Calu3 (cell line): ENCODE results near the gene PPP1R3E. TPM values are rescaled to one million over a fixed set of nuclear protein-coding genes. Genes with fewer than 3 reads are reported as not detected.

Experiments
- Bru-seq: library from RNA; stranded (reverse); fragments of 400-500 nt; gene quantifications from one replicate; lab custom pipeline; 2021; lab: Mats Ljungman, UMichigan
- BruChase-seq, 2 experiments: library from RNA; stranded (reverse); fragments of 400-500 nt; gene quantifications; one replicate each; lab custom pipeline; 2021; lab: Mats Ljungman, UMichigan
- BruUV-seq: library from RNA; stranded (reverse); fragments of 400-500 nt; replicated peaks from 2 replicates; lab custom pipeline; 2021; lab: Mats Ljungman, UMichigan
- CTCF ChIA-PET: fragments of 300-600 bp; sonication (Branson Sonifier 250); formaldehyde crosslinking; loops from one replicate; lab custom pipeline; 2022; ENCODE audit warnings: antibody characterized with exemption; lab: Charles Lee
- DNase-seq: peaks from one replicate; pipeline ENCODE4 v3.0.0; 2022
- H3K27ac Mint-ChIP-seq: one replicate; pipeline ENCODE4 v1.8.0; 2022; ENCODE audit warnings: mixed read lengths; ENCODE audit not compliant: unreplicated experiment
- H3K27me3 Mint-ChIP-seq: one replicate; pipeline ENCODE4 v1.8.0; 2022; ENCODE audit warnings: mixed read lengths; ENCODE audit not compliant: unreplicated experiment
- H3K36me3 Mint-ChIP-seq: one replicate; pipeline ENCODE4 v1.8.0; 2022; ENCODE audit warnings: mild to moderate bottlenecking, moderate library complexity, mixed read lengths; ENCODE audit not compliant: insufficient read depth, unreplicated experiment
- H3K4me1 Mint-ChIP-seq: one replicate; pipeline ENCODE4 v1.8.0; 2022; ENCODE audit warnings: mild to moderate bottlenecking, low read depth, mixed read lengths; ENCODE audit not compliant: unreplicated experiment
- H3K4me3 Mint-ChIP-seq: one replicate; pipeline ENCODE4 v1.8.0; 2022; ENCODE audit warnings: mild to moderate bottlenecking, low read depth, moderate library complexity, mixed read lengths; ENCODE audit not compliant: unreplicated experiment
- H3K9me3 Mint-ChIP-seq: one replicate; pipeline ENCODE4 v1.8.0; 2022; ENCODE audit warnings: low read depth, mixed read lengths; ENCODE audit not compliant: unreplicated experiment
- intact Hi-C: fragments of 100-400 bp; cut with micrococcal nuclease; formaldehyde crosslinking; loops from one replicate; pipeline ENCODE4 v1.10.0; 2022; ENCODE audit not compliant: unreplicated experiment
- long read RNA-seq: library from polyadenylated mRNA; stranded (forward); transcript quantifications from one replicate; pipeline ENCODE4 v2.0.0, GENCODE V29; 2022
- total RNA-seq: library from RNA; stranded (reverse); gene quantifications from 2 replicates; pipeline ENCODE4 v1.2.3, GENCODE V29; 2022
- TF ChIP-seq, protein P1 (sequence below): fragments of 200-600 bp; IDR thresholded peaks from one replicate; pipeline ENCODE4 v1.8.0; 2022; ENCODE audit warnings: antibody characterized with exemption; ENCODE audit not compliant: unreplicated experiment

Gene PPP1R3E, protein sequence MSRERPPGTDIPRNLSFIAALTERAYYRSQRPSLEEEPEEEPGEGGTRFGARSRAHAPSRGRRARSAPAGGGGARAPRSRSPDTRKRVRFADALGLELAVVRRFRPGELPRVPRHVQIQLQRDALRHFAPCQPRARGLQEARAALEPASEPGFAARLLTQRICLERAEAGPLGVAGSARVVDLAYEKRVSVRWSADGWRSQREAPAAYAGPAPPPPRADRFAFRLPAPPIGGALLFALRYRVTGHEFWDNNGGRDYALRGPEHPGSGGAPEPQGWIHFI
- total RNA-seq, result 12.8 and 16.2 TPM in 2 replicates
- Bru-seq, nascent RNA, result percentile 72 among the genes with signal in this experiment
- percentile 67 among the genes with signal in this experiment for BruChase-seq, experiment 1, labeled RNA remaining after a 6-hour chase
- percentile 69 among the genes with signal in this experiment for BruChase-seq, experiment 2, labeled RNA remaining after a 2-hour chase
- long read RNA-seq, partial matches to known transcripts, result 1 of 10 reads
- long read RNA-seq, other reads (novel, unspliced or antisense), result 9 of 10 reads

DNA sequence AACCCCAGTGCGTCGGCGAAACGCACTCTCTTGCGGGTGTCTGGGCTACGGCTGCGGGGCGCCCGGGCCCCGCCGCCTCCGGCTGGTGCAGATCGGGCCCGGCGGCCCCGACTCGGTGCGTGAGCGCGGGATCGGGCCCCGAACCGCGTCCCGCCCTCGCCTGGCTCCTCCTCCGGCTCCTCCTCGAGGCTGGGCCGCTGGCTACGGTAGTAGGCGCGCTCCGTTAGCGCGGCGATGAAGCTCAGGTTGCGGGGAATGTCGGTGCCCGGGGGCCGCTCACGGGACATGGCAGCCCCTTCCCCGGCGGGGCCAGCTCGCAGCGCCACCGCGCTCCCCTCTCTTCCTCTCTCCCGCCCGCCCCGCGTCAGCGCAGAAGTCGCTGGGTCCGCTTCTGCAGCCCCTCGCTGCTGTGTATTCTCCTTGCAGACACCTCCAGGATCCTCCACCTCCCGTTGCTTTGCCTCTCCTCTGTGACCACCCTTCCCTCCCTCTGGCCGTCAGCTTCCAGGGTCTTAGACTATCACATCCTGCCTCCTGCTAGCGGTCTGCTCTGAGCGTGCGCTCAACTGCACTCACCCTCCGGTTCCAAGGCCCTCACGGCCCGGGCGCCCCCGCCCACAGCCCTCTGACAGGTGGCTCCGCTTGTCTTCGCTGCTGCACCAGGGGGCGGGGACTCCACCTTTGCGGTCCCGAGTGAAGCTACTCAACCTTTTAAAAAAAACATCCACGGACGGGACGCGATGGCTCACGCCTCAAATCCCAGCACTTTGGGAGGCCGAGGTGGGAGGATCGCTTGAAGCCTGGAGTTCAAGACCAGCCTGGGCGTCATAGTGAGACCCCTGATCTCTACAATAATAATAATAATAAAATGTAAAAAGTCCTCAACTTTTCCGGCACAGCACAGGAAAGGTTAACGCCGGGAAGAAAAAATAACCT lies at the start of gene PPP1R3E:
TSS of gene PPP1R3E (minus strand) at position 570 of the 936 bp plus-strand sequence. CDS start at position 287, 283 bp downstream.
- intact Hi-C loops, result no loop called here
- no peaks in the 10 kb centered on the region for H3K27me3 Mint-ChIP-seq
- CTCF ChIA-PET, result interaction anchor here (0.9 to 2.2 kb wide), 3 partner anchors 17 to 234 kb away, joined by 3 to 5 read pairs (median 4); partner anchors contain the start of gene HOMEZ
- no TSS peak for BruUV-seq
- peaks cover 53% of the 10 kb centered on the region for H3K36me3 Mint-ChIP-seq
- H3K9me3 Mint-ChIP-seq, result no peaks in the 10 kb centered on the region
- TF ChIP-seq, protein P1, sequence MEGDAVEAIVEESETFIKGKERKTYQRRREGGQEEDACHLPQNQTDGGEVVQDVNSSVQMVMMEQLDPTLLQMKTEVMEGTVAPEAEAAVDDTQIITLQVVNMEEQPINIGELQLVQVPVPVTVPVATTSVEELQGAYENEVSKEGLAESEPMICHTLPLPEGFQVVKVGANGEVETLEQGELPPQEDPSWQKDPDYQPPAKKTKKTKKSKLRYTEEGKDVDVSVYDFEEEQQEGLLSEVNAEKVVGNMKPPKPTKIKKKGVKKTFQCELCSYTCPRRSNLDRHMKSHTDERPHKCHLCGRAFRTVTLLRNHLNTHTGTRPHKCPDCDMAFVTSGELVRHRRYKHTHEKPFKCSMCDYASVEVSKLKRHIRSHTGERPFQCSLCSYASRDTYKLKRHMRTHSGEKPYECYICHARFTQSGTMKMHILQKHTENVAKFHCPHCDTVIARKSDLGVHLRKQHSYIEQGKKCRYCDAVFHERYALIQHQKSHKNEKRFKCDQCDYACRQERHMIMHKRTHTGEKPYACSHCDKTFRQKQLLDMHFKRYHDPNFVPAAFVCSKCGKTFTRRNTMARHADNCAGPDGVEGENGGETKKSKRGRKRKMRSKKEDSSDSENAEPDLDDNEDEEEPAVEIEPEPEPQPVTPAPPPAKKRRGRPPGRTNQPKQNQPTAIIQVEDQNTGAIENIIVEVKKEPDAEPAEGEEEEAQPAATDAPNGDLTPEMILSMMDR, result no peak
- peak within 1 kb of the TSS; percentile 89 for H3K4me3 Mint-ChIP-seq
- DNase-seq, result peak; percentile 69
- peak within 1 kb of the TSS; percentile 64 for H3K27ac Mint-ChIP-seq
- H3K4me1 Mint-ChIP-seq, result peaks cover 31% of the 10 kb centered on the region

DNA sequence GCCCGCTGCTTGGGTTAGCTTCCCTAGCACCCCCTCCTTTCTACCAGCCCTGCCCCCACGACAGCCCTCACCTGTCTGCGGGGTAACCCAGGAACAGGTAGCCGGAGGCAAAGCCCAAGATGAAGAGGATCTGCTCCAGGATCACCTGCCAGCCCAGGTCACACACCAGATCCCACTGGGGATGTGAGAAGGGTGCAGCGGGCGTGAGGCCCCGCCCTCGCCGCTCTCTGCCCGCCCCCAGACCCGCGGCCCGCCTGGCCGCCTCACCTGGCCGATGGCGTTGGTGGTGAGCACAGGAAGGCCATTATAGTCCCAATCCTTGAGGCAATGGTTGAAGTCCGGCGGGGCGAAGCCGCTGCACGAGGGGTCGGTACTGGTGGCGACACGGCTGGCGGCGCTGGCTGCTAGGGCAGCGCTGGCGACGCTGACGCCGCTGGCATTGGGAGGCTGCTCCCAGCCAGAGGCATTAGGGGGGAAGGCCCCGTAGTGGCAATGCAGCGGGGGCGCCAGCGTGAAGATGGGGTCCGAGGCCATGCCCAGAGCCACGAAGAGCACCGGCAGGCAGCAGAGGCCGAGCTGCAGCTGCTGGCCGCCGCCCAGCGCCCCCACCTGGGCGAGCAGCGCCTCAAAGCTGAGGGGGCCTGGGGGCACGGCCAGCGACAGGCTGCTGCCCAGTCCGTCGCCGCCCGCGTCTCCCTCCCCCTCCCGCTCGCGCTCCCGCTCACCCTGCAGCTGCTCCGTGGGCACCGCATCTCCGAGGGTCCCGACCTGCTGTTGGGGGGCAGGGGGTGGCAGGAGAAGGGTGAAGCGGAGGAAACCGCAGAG lies 49.2 kb upstream of the PPP1R3E start:
- H3K36me3 Mint-ChIP-seq, result no peaks in the 10 kb centered on the region
- TF ChIP-seq, protein P1, result no peak
- no peak overlapping the region for H3K4me3 Mint-ChIP-seq
- peaks cover 95% of the 10 kb centered on the region for H3K27me3 Mint-ChIP-seq
- H3K27ac Mint-ChIP-seq, result no peak overlapping the region
- CTCF ChIA-PET, result no interaction called here
- H3K9me3 Mint-ChIP-seq, result peaks cover 3% of the 10 kb centered on the region
- intact Hi-C loops, result no loop called here
- H3K4me1 Mint-ChIP-seq, result no peaks in the 10 kb centered on the region
- BruUV-seq, result no TSS peak
- no peak for DNase-seq

DNA sequence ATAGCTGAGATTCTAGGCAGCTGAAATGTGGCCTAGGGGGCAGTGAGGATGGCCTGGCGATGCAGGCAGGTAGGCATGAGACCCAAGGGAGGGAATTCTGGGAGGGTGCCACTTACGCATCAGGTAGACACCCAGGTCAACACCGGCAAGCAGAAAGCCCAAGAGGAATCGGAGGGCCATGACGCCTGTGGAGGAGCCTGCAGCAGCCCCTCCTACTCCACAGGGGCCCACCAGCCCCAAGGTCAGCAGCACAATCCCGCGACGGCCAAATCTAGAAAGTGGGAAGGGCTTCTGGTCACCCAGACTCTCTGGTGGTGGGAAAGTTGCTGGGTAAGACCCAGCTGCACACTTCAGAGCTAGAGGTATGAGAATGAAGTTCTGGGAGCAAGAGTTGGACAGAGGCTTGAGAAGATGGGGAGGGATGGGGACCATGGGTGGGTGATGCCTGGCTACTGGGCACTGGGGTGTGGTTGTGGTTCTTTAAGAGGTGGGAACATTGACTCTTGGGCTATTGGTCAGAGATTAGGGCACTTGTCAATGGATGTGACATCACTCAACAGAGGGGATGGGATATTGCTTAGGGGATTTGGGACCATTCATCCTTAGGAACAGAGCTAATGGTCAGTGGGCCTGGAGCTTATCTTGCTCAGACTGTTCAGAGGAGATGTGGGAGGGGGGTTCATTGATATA lies 46.6 kb upstream of the PPP1R3E start:
- Mint-ChIP-seq H3K4me3 (no peak overlapping the region), H3K36me3 (no peaks in the 10 kb centered on the region), H3K27ac (no peak overlapping the region), H3K4me1 (no peaks in the 10 kb centered on the region), H3K9me3 (peaks cover 3% of the 10 kb centered on the region), H3K27me3 (peaks cover 95% of the 10 kb centered on the region)
- DNase-seq, result no peak
- no TSS peak for BruUV-seq
- intact Hi-C loops, result no loop called here
- CTCF ChIA-PET, result no interaction called here
- TF ChIP-seq, protein P1, result no peak
